ENCODE data around the gene DPM1. TPM values are rescaled to one million over a fixed set of nuclear protein-coding genes. Genes with fewer than 3 reads are reported as not detected.

DPM1 gene
- total RNA-seq, 2 donors from 2014 or later = 31.6 to 61.6 TPM

DNA sequence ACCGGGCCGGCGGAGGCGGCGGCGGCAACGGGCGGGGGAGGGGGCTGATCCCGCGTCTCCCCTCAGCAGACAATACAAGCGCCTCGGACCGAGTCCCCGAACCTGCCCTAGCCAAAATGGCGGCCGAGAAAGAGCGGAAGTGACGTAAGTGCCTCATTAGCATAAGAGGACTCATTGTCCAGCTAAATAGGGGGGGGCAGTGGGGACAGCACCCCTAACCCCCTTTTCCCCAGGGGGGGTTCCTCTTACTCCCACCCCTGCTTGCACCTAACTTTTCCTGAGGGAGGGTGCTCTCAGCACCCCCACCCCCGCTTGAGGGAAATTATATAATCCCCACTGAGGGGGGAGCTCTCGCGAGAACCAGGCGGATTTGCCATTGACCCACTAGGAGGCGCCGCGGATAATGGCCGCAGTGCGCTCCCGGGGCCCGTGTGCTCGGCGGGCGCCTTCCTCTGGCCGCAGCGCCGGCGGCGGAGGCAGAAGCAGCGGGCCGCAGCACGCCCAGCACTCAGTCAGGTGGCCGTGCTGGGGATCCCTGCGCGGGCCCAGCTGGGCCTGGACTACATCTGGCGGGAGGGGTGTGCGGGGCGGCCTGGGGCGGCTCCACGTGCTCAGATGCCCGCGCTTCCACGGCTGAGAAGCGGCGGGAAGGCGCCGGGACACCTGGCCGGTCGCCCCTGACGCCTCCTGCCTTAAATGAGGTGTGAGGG lies 26.9 kb downstream of the DPM1 start, which contains the start of gene ADNP:
ADNP (minus strand) TSS at position 132 of the 710 bp plus-strand sequence. CDS start 27,441 bp downstream, outside the sequence.
- no peaks in the 10 kb centered on the region for H3K9me3 ChIP-seq
- H3K27me3 ChIP-seq (replicated peaks; ENCODE audit: insufficient read depth) = no peaks in the 10 kb centered on the region
- H3K4me1 ChIP-seq (replicated peaks) = peaks cover 5% of the 10 kb centered on the region
- H3K4me3 ChIP-seq = peak within 1 kb of the TSS; percentile 78 to 89
- no peaks in the 10 kb centered on the region for H3K36me3 ChIP-seq
- TF ChIP-seq, protein P1, sequence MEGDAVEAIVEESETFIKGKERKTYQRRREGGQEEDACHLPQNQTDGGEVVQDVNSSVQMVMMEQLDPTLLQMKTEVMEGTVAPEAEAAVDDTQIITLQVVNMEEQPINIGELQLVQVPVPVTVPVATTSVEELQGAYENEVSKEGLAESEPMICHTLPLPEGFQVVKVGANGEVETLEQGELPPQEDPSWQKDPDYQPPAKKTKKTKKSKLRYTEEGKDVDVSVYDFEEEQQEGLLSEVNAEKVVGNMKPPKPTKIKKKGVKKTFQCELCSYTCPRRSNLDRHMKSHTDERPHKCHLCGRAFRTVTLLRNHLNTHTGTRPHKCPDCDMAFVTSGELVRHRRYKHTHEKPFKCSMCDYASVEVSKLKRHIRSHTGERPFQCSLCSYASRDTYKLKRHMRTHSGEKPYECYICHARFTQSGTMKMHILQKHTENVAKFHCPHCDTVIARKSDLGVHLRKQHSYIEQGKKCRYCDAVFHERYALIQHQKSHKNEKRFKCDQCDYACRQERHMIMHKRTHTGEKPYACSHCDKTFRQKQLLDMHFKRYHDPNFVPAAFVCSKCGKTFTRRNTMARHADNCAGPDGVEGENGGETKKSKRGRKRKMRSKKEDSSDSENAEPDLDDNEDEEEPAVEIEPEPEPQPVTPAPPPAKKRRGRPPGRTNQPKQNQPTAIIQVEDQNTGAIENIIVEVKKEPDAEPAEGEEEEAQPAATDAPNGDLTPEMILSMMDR (IDR thresholded peaks at IDR 0.05) = peak; percentile 63 to 96 (median 84)
- TF ChIP-seq POLR2AphosphoS5 (IDR thresholded peaks at IDR 0.05) (no peak), POLR2A (IDR thresholded peaks at IDR 0.05) (peak; percentile 54)
- peak within 1 kb of the TSS; percentile 98 for H3K27ac ChIP-seq
- WGBS = 2% methylated on average over 30 of the region's 58 CpGs
- DNase-seq (ENCODE audit: low spot score) = peak; percentile 88
- intact Hi-C loops (cut with DNase I) = no loop called here

GRCh38 chr20:50930976-50931305 lies 27.4 kb downstream of the DPM1 start:
- Histone ChIP-seq H3K27ac (peak overlapping the region; percentile 98), H3K4me1 (replicated peaks) (peaks cover 5% of the 10 kb centered on the region), H3K27me3 (replicated peaks; ENCODE audit: insufficient read depth) (no peaks in the 10 kb centered on the region), H3K4me3 (peak overlapping the region; percentile 78 to 89), H3K9me3 (no peaks in the 10 kb centered on the region), H3K36me3 (no peaks in the 10 kb centered on the region)
- no peak for TF ChIP-seq POLR2A (IDR thresholded peaks at IDR 0.05)
- WGBS = 2% methylated on average over 21 of the region's 45 CpGs
- DNase-seq (ENCODE audit: low spot score) = no peak
- intact Hi-C loops (cut with DNase I) = no loop called here

- intact Hi-C loops (cut with DNase I) = no loop called here
- H3K27ac ChIP-seq = peak overlapping the region; percentile 98
- TF ChIP-seq POLR2AphosphoS5 (IDR thresholded peaks at IDR 0.05) (no peak), POLR2A (IDR thresholded peaks at IDR 0.05) (no peak)
- TF ChIP-seq, protein P1 (IDR thresholded peaks at IDR 0.05) = no peak
- H3K9me3 ChIP-seq = no peaks in the 10 kb centered on the region
- H3K27me3 ChIP-seq (replicated peaks; ENCODE audit: insufficient read depth) = no peaks in the 10 kb centered on the region
- no peaks in the 10 kb centered on the region for H3K36me3 ChIP-seq
- under 1% methylated on average over 73 of the region's 79 CpGs for WGBS
- no peak for DNase-seq (ENCODE audit: low spot score)
- H3K4me1 ChIP-seq (replicated peaks) = peaks cover 5% of the 10 kb centered on the region
- H3K4me3 ChIP-seq = peak overlapping the region; percentile 78 to 89
These were observed 28.0 kb downstream of the DPM1 start for GRCh38 chr20:50930139-50930975.

- Histone ChIP-seq H3K9me3 (no peaks in the 10 kb centered on the region), H3K4me1 (replicated peaks) (peaks cover 5% of the 10 kb centered on the region), H3K36me3 (no peaks in the 10 kb centered on the region), H3K27me3 (replicated peaks; ENCODE audit: insufficient read depth) (no peaks in the 10 kb centered on the region), H3K27ac (peak overlapping the region; percentile 69 to 98), H3K4me3 (peak overlapping the region; percentile 78 to 89)
- 5% methylated on average over 13 of the region's 13 CpGs for WGBS
- TF ChIP-seq, protein P1 (IDR thresholded peaks at IDR 0.05) = peak; percentile 70 to 93 (median 84)
- TF ChIP-seq POLR2A (IDR thresholded peaks at IDR 0.05) = no peak
- TF ChIP-seq POLR2AphosphoS5 (IDR thresholded peaks at IDR 0.05) = peak; percentile 83
- DNase-seq (ENCODE audit: low spot score) = peak; percentile 91
- intact Hi-C loops (cut with DNase I) = loop anchor here (1.0 to 2.0 kb wide), 2 partner anchors 111 to 135 kb away; partner anchors contain the start of gene BCAS4
These were observed 28.8 kb downstream of the DPM1 start for GRCh38 chr20:50929299-50930138.
